MG63 (cell line): ENCODE measurements around the gene CAMK1. TPM values are rescaled to one million over a fixed set of nuclear protein-coding genes. Genes with fewer than 3 reads are reported as not detected.

Source experiments
- DNase-seq: peaks from one replicate; pipeline ENCODE4 v3.0.0-alpha.2; 2020
- H3K27me3 ChIP-seq: fragments of 250-450 bp; sonication (Bioruptor Pico); 2 replicates; pipeline ENCODE4 v1.5.1; 2020; ENCODE audit warnings: mild to moderate bottlenecking, moderate library complexity
- H3K36me3 ChIP-seq: fragments of 250-450 bp; sonication (Bioruptor Pico); 2 replicates; pipeline ENCODE4 v1.5.1; 2020; ENCODE audit warnings: mild to moderate bottlenecking, moderate library complexity
- H3K4me3 ChIP-seq: fragments of 250-450 bp; sonication (Bioruptor Pico); 2 replicates; pipeline ENCODE4 v1.5.1; 2020; ENCODE audit warnings: mild to moderate bottlenecking, moderate library complexity
- H3K9me3 ChIP-seq: fragments of 250-450 bp; sonication (Bioruptor Pico); 2 replicates; pipeline ENCODE4 v1.5.1; 2020; ENCODE audit warnings: mild to moderate bottlenecking, moderate library complexity
- total RNA-seq: library from RNA; depleted of rRNA; stranded (reverse); fragments of >200 nt; shearing (Covaris generic); gene quantifications from 2 replicates; pipeline ENCODE4 v1.2.3, GENCODE V29; 2014; ENCODE audit warnings: low replicate concordance

The CAMK1 gene
- total RNA-seq, 1 experiment from 2014 or later = 5.0 TPM

- peaks cover 12% of the 10 kb centered on the region for H3K36me3 ChIP-seq
- H3K9me3 ChIP-seq = no peaks in the 10 kb centered on the region
- H3K4me3 ChIP-seq = peak overlapping the region; percentile 85
- DNase-seq = peak; percentile 13
- H3K27me3 ChIP-seq = no peaks in the 10 kb centered on the region
Measured at GRCh38 chr3:9732080-9732739, 37.5 kb downstream of the CAMK1 start.

DNA sequence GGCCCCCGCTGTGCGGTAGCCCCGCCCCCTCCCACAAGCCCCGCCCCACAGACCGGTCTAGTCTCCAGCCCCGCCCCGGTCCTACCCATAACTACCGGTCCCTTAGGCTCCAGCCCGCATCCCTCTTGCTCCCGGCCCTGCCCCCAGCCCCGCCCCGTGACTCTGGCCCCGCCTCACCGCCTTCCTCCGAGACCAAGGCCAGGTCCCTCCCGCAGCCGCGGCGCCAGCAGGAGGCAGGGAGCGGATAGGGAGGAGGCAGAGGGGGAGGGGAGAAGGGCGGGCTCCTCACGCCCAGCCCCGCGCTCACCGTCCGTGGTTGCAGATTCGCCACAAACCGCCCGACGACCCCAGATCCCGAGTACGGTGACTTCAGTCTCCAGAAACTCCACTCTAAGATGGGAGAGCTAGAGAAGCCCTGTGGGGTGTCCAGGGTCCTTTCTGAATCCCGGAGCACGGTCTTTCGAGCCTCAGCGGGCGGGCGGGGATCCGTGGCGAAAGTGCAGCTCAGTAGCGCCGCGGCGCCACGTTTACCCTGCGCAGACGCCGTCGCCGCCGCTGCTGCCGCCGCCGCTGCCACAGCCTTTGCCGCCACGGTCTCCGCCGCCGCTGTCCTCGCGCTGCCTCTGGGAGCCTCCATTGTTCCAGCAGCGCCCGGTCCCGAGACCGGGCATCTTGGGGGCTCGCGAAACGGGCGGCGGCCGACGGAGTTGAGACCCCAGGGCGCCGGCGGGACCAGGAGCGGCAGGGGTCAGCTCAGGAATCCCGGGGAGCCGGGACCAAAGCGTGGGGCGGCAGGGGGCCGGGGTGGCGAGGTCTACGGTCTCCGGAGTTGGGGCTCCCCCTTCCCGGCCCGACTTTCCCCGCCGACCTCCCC is 38.3 kb downstream of the CAMK1 start, which contains the start of gene BRPF1:
BRPF1 (plus strand) TSS at position 530 of the 874 bp plus-strand sequence. CDS start 2,406 bp downstream, outside the sequence.
- no peaks in the 10 kb centered on the region for H3K27me3 ChIP-seq
- peak within 1 kb of the TSS; percentile 85 for H3K4me3 ChIP-seq
- peaks cover 8% of the 10 kb centered on the region for H3K36me3 ChIP-seq
- H3K9me3 ChIP-seq = no peaks in the 10 kb centered on the region
- peak; percentile 97 for DNase-seq

DNA sequence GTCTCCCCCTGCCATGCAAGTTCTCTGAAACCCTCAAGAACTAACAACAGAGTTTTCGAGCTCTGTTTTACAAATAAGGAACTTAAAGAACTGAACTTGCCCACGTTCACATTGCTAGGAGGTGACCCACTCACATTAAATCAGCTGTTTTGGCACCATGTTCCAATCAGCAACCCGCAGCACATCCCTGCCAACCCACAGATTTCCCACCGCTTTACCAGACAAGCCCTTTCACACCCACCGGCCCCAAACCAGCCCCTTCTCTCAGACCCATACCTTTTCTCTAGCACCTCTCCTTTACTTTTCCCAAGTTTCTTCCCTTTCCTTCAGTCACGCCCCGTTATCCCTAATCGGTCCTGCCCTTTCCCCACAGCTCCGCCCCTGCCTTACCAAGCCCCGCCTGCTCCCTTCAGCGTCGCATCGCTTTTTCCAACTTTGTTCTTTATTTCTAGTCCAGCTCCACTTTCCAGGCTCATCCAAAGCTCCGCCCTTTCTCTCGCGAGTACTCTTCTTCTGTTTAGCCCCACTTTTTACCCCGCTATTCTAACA is 39.0 kb downstream of the CAMK1 start:
- H3K4me3 ChIP-seq = peak overlapping the region; percentile 85
- peaks cover 7% of the 10 kb centered on the region; the same call in 1 of the 2 replicates for H3K36me3 ChIP-seq
- no peaks in the 10 kb centered on the region for H3K9me3 ChIP-seq
- H3K27me3 ChIP-seq = no peaks in the 10 kb centered on the region
- no peak for DNase-seq

DNA sequence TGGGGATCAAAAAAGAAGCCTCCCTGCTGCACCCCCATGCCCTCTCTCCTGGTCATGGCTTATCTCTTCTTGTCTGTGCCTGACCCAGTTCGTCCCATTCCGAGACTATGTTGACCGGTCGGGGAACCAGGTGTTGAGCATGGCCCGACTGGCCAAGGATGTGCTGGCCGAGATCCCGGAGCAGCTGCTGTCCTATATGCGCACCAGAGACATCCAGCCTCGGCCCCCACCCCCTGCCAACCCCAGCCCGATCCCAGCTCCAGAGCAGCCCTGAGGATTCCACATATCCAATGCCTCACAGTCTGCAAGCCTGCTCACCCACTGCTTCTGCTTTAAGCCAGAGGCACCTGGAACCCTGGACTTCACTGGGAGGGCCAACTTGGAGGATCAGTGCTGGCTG is 40.3 kb downstream of the CAMK1 start:
- no peaks in the 10 kb centered on the region for H3K9me3 ChIP-seq
- no peak for DNase-seq
- peaks cover 2% of the 10 kb centered on the region; the same call in 1 of the 2 replicates for H3K36me3 ChIP-seq
- H3K4me3 ChIP-seq = no peak overlapping the region
- no peaks in the 10 kb centered on the region for H3K27me3 ChIP-seq

GRCh38 chr3:9727743-9728142 is 42.0 kb downstream of the CAMK1 start:
- Histone ChIP-seq H3K27me3 (no peaks in the 10 kb centered on the region), H3K9me3 (no peaks in the 10 kb centered on the region), H3K36me3 (peaks cover 2% of the 10 kb centered on the region; the same call in 1 of the 2 replicates), H3K4me3 (no peak overlapping the region)
- no peak for DNase-seq

DNA sequence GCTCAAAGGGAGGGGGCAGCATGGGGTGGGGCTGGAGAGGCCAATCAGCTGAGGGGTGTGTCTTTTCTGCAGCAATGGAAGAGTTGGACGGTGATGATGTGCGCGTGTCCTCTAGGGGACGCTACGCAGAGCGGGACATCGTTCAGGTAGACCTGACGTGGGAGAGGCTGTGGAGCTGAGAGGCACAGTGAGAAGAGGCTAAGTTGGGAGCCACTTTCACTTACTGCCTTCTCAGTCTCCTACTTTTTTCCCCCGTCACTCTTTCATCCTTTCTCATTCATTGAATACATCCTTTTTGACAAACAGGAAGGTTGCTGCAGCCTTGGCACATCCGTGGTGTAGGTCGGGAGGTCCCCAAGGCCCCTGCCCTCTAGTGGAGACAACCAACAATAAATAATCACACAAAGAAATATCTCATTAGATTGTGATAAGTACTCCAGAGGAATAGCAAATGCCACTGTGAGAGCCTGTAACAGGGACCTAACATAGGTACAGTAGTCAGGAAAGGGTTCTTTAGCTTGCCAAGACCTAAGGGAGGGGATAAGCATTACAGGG is 42.6 kb downstream of the CAMK1 start:
- Histone ChIP-seq H3K27me3 (no peaks in the 10 kb centered on the region), H3K36me3 (no peaks in the 10 kb centered on the region), H3K4me3 (no peak overlapping the region), H3K9me3 (no peaks in the 10 kb centered on the region)
- no peak for DNase-seq

GRCh38 chr3:9725775-9726515 is 43.8 kb downstream of the CAMK1 start:
- no peak for DNase-seq
- Histone ChIP-seq H3K4me3 (no peak overlapping the region), H3K9me3 (no peaks in the 10 kb centered on the region), H3K36me3 (no peaks in the 10 kb centered on the region), H3K27me3 (no peaks in the 10 kb centered on the region)

DNA sequence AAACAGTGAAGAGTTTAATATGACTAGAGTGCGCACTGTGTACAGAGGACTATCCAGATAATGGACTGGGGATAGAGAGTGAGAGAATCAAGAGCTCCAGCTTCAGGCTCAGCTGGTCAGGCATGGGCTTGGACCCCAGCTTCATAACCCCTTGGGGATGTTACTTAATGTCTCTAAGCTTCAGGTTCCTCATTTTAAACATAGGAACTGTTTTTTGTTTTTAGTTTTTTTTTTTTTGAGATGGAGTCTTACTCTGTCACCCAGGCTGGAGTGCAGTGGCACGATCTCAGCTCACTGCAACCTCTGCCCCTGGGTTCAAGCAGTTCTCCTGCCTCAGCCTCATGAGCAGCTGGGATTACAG is 48.1 kb downstream of the CAMK1 start:
- Histone ChIP-seq H3K4me3 (no peak overlapping the region), H3K36me3 (no peaks in the 10 kb centered on the region), H3K27me3 (no peaks in the 10 kb centered on the region), H3K9me3 (no peaks in the 10 kb centered on the region)
- no peak for DNase-seq

- no peaks in the 10 kb centered on the region for H3K36me3 ChIP-seq
- no peak overlapping the region for H3K4me3 ChIP-seq
- no peak for DNase-seq
- H3K27me3 ChIP-seq = no peaks in the 10 kb centered on the region
- no peaks in the 10 kb centered on the region for H3K9me3 ChIP-seq
Measured at GRCh38 chr3:9721015-9721699, 48.6 kb downstream of the CAMK1 start.

GRCh38 chr3:9718118-9718517 is 51.6 kb downstream of the CAMK1 start:
- no peak for DNase-seq

GRCh38 chr3:9717563-9717962 is 52.2 kb downstream of the CAMK1 start:
- Histone ChIP-seq H3K4me3 (no peak overlapping the region), H3K9me3 (no peaks in the 10 kb centered on the region), H3K36me3 (no peaks in the 10 kb centered on the region), H3K27me3 (no peaks in the 10 kb centered on the region)
- no peak for DNase-seq

More at GRCh38 chr3:9718118-9718517, 51.6 kb downstream of the CAMK1 start:
- no peak overlapping the region for H3K4me3 ChIP-seq
- no peaks in the 10 kb centered on the region for H3K36me3 ChIP-seq
- no peaks in the 10 kb centered on the region for H3K27me3 ChIP-seq
- no peaks in the 10 kb centered on the region for H3K9me3 ChIP-seq

DNA sequence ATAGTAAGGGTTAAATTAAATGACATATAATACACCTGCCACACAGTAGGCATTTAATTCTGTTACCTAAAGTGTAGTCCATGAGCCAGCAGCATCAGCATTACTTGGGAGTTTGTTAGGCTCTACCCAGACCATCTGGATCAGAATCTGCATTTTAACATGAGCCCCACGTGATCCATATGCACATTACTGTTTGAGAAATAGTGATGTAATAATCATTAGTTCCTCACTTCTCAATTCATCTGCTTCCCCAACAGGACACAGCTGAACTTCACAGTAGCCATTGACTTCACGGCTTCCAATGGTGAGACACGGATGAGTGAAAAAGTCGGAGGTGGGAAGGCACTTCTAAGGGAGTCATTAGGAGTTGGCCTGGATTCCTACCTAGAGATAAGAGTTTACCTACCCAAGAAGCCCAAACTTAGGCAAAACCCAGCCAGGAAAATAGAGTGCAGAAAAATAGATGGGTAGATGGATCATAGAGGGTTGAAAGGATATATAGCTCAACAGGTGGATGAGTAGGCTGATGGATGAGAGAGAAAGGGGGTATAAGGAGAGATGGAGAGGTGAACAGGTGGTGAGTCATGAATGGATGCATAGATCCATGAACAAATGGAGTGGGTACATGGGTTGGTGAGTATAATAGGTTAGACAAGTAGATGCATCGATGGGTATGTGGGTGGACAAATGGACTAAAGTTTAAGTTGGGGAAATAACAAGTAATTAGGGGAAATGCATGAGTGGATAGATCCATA is 52.8 kb downstream of the CAMK1 start:
- Histone ChIP-seq H3K27me3 (no peaks in the 10 kb centered on the region), H3K9me3 (no peaks in the 10 kb centered on the region), H3K36me3 (no peaks in the 10 kb centered on the region), H3K4me3 (no peak overlapping the region)
- DNase-seq = no peak

DNA sequence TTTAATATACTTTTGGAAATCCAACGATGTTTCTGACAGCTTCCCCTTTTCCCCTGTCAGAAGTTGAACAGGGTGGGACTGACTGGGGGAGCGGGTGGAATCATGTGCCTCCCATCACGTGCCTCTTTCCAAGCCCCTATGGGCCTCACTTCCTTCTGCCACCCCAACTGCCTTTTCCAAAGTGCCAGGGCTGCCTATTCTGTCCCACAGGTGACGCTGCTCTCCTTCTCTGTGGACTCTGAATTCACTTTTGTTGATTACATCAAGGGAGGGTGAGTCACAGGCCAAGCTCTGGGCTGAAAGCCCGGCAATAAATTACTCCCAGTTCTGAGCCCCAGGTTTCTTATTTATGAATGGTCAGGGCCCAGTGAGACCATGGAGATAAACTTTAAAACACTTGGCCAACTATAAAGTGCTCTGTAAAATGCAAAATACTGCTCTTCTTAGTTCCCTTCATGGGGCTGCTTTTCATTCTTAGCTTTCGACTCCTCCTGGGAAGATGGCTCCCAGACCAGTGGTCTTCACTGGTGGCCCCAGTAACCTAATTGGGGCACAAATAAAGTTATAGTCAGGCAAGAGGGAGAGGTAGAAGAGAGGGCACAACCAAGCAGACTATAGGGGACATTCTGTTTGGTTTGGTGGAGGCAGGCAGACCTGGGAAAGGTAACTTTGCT is 53.8 kb downstream of the CAMK1 start:
- DNase-seq = peak; percentile 81
- no peak overlapping the region for H3K4me3 ChIP-seq
- no peaks in the 10 kb centered on the region for H3K36me3 ChIP-seq
- no peaks in the 10 kb centered on the region for H3K27me3 ChIP-seq
- H3K9me3 ChIP-seq = no peaks in the 10 kb centered on the region

GRCh38 chr3:9715136-9715535 is 54.6 kb downstream of the CAMK1 start:
- no peak for DNase-seq
- H3K4me3 ChIP-seq = no peak overlapping the region
- no peaks in the 10 kb centered on the region for H3K36me3 ChIP-seq
- no peaks in the 10 kb centered on the region for H3K27me3 ChIP-seq
- no peaks in the 10 kb centered on the region for H3K9me3 ChIP-seq

DNA sequence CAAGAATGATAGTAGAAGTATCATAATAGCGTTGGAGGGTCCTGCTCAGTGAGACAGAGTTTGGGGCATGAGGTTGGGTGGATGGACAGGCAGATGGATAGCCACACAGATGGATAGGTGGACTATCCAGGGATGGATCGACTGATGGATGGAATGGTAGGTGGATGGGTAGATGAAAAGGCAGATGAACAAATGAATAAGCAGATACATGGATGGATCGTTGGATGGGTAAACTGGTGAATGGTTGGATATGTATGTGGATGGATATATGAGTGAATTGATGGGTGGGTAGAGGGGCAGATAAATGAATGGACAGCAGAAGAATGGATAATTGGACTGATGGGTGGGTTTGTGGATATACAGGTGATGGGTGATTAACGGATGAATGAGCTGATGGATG is 56.6 kb downstream of the CAMK1 start:
- DNase-seq = no peak
- no peaks in the 10 kb centered on the region for H3K27me3 ChIP-seq
- H3K4me3 ChIP-seq = no peak overlapping the region
- H3K9me3 ChIP-seq = no peaks in the 10 kb centered on the region
- no peaks in the 10 kb centered on the region for H3K36me3 ChIP-seq
